ENCODE data around the gene IL20RB.

- no peak for TF ChIP-seq CTCF (IDR thresholded peaks at IDR 0.05; ENCODE audit: low read depth, low read length, missing input control)
- no peak for TF ChIP-seq SP1 (IDR thresholded peaks at IDR 0.05)
- no peak for TF ChIP-seq REST (IDR thresholded peaks at IDR 0.05)
- TF ChIP-seq TAF1 (conservative IDR thresholded peaks at IDR 0.05) = no peak
These were observed 43.0 kb upstream of the IL20RB start for GRCh38 chr3:136914739-136915138.
